ENCODE data around the gene ZNF200. TPM values are rescaled to one million over a fixed set of nuclear protein-coding genes. Genes with fewer than 3 reads are reported as not detected.

Gene ZNF200, protein sequence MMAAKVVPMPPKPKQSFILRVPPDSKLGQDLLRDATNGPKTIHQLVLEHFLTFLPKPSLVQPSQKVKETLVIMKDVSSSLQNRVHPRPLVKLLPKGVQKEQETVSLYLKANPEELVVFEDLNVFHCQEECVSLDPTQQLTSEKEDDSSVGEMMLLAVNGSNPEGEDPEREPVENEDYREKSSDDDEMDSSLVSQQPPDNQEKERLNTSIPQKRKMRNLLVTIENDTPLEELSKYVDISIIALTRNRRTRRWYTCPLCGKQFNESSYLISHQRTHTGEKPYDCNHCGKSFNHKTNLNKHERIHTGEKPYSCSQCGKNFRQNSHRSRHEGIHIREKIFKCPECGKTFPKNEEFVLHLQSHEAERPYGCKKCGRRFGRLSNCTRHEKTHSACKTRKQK
- total RNA-seq: 10 to 100 TPM in 1 of 2 donors, 1 to 10 TPM in 1; 9.8 to 14.9 TPM
- 10 to 100 TPM in 1 of 2 donors, 1 to 10 TPM in 1; 9.8 to 11.1 TPM for polyA plus RNA-seq (ENCODE audit: insufficient read length in 2 of 2)
- long read RNA-seq, donor 1, full-length matches to known transcripts: 6 of 6 reads
- long read RNA-seq, donor 1, partial matches to known transcripts: 0 of 6 reads
- long read RNA-seq, donor 1, other reads (novel, unspliced or antisense): 0 of 6 reads
- long read RNA-seq, donor 2, full-length matches to known transcripts: 4 of 4 reads
- long read RNA-seq, donor 2, partial matches to known transcripts: 0 of 4 reads
- long read RNA-seq, donor 2, other reads (novel, unspliced or antisense): 0 of 4 reads
- long read RNA-seq, donor 3, full-length matches to known transcripts: 4 of 4 reads
- long read RNA-seq, donor 3, partial matches to known transcripts: 0 of 4 reads
- long read RNA-seq, donor 3, other reads (novel, unspliced or antisense): 0 of 4 reads
- long read RNA-seq, donor 4, full-length matches to known transcripts: 12 of 12 reads
- long read RNA-seq, donor 4, partial matches to known transcripts: 0 of 12 reads
- long read RNA-seq, donor 4, other reads (novel, unspliced or antisense): 0 of 12 reads

DNA sequence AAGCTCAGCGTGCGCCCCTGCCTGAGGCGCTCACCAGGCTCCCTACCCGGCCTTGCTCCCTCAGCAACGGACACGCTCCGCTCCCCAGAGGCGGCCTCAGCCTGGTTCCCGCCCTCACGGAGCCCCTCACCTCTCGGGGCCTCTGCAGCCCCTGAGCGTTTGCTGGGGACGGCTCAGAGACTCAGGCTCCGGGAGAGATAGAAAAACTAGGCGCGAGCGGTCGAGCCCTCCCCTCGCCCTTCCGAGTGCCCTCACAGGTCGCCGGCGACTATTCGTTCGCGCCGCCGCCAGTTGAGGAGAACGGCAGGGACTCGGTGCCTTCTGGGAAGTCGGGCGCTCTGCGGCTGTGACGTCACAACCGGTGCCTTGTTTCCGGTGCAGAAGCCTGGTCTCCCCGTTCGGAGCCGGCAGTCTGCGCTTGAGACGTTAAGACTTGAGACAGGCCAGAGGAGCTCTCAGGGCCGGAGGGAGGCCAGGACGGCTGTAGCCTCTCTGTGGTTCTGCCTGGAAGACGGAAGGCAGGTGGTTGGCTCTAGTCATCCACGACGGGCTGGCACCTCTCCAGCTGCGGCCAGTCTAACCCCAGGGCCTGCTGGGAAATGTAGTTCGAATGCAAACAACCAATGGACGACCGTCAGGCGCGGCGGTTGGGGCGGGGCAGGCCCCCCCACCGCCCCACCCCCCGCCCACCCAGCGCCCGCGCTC is at the start of gene ZNF200:
TSS of gene ZNF200 (minus strand) at position 302 of the 705 bp plus-strand sequence. CDS start 1,403 bp downstream, outside the sequence.
- peak within 1 kb of the TSS; percentile 97 for H3K4me3 ChIP-seq (ENCODE audit: low read depth, low read length)
- peak within 1 kb of the TSS; percentile 98 for H3K27ac ChIP-seq (ENCODE audit: low read depth, low read length)
- peak; percentile 89 to 98 (median 92) for DNase-seq (ENCODE audit: low read depth in 4 of 6, low spot score in 6 of 6)
- WGBS (ENCODE audit: insufficient coverage): under 1% methylated on average over 47 of the region's 59 CpGs
- H3K9me3 ChIP-seq (ENCODE audit: control insufficient read depth, insufficient read depth, low read length): no peaks in the 10 kb centered on the region
- peaks cover 16% of the 10 kb centered on the region for H3K36me3 ChIP-seq (ENCODE audit: control insufficient read depth, insufficient read depth, low read length)
- H3K4me1 ChIP-seq (ENCODE audit: control insufficient read depth, insufficient read depth, low read length): peaks cover 16% of the 10 kb centered on the region
- H3K27me3 ChIP-seq (ENCODE audit: control insufficient read depth, insufficient read depth, low read length): no peaks in the 10 kb centered on the region

DNA sequence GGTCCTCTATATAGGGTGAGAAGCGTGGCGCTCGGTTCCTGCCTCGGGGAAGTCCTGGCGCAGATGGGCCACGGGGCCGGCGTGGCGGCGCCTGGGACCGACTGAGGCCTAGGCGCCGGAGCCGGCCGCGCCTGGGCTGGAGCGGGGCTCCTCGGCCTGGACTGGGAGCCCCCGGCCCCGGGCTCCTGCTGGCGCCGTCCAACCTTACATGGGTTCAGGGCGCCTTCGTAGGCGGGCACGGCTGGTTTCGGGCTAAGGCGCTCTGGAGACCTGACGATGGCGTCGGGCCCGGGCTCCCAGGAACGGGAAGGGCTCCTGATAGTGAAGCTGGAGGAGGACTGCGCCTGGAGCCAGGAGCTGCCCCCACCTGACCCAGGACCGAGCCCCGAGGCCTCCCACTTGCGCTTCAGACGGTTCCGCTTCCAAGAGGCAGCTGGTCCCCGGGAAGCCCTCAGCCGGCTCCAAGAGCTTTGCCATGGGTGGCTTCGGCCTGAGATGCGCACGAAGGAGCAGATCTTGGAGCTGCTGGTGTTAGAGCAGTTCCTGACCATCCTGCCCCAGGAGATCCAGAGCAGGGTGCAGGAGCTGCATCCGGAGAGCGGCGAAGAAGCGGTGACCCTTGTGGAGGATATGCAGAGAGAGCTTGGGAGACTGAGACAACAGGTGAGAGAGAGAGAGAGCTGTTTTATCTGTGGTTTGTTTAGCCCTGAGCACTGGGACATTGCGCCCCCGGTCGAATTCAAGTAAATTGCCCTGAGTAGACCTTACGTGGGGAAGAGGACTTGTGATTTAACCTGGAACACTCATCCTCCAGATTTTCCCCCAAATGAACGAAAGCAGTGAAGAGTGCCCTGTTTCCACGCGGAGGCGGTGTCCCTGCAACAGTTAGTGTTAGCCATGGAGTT is 48.8 kb upstream of the ZNF200 start:
- no peak for DNase-seq (ENCODE audit: low read depth in 4 of 6, low spot score in 6 of 6)

DNA sequence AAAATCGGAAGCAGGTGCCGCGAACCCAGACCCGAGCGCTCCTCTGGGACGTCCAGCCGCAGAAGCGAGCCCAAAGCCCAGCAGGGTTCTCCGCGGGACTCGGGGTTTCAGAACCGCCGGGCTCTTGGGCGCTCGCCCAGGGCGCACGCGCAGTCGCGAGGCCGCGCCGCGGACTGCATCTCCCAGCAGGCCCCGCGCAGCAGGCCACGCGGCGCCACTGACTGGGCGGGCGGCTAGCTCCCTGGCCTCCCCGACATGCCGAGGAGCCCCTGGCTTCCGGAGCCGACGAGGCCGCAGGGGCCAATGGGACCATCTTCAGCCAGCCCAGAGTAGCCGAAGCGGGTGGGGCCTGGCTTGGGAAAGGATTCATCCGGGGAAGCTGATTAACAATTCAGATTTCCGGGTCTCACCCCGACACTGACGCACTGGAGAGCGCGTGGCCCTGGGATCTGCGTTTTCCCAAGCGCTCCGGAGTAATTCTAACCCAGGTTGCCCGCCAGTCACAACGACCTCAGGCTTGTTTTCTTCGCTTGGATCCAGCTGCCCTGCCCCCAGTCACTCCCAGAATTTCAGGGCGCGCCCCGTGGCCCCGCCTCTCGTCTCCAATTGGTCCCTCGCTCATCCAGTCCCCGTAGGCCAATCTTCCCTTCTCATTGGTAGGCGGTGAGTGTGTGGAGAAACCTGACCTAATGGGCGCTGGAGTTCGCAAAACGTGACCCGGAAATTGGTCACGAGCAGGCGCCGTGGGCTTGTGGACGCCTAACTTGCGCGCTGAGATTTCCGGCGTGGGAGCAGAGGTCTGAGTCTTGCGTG is 48.0 kb upstream of the ZNF200 start, which contains the start of gene ZNF263:
TSS of gene ZNF263 (plus strand) at position 762 of the 813 bp plus-strand sequence. CDS start 328 bp downstream, outside the sequence.
- DNase-seq (ENCODE audit: low read depth in 4 of 6, low spot score in 6 of 6): peak; percentile 93 to 99 (median 95)
- no peaks in the 10 kb centered on the region for H3K27me3 ChIP-seq (ENCODE audit: control insufficient read depth, insufficient read depth, low read length)
- H3K4me3 ChIP-seq (ENCODE audit: low read depth, low read length): peak within 1 kb of the TSS; percentile 89
- peaks cover 9% of the 10 kb centered on the region for H3K36me3 ChIP-seq (ENCODE audit: control insufficient read depth, insufficient read depth, low read length)
- peak within 1 kb of the TSS; percentile 98 for H3K27ac ChIP-seq (ENCODE audit: low read depth, low read length)
- H3K9me3 ChIP-seq (ENCODE audit: control insufficient read depth, insufficient read depth, low read length): no peaks in the 10 kb centered on the region
- under 1% methylated on average over 72 of the region's 72 CpGs for WGBS (ENCODE audit: insufficient coverage)
- H3K4me1 ChIP-seq (ENCODE audit: control insufficient read depth, insufficient read depth, low read length): peaks cover 23% of the 10 kb centered on the region

More for the DNA sequence above, 48.8 kb upstream of the ZNF200 start:
- 6% methylated on average over 56 of the region's 56 CpGs for WGBS (ENCODE audit: insufficient coverage)
- Histone ChIP-seq H3K27me3 (ENCODE audit: control insufficient read depth, insufficient read depth, low read length) (no peaks in the 10 kb centered on the region), H3K9me3 (ENCODE audit: control insufficient read depth, insufficient read depth, low read length) (no peaks in the 10 kb centered on the region), H3K4me3 (ENCODE audit: low read depth, low read length) (peak overlapping the region; percentile 89), H3K4me1 (ENCODE audit: control insufficient read depth, insufficient read depth, low read length) (peaks cover 23% of the 10 kb centered on the region), H3K27ac (ENCODE audit: low read depth, low read length) (peak overlapping the region; percentile 98), H3K36me3 (ENCODE audit: control insufficient read depth, insufficient read depth, low read length) (peaks cover 15% of the 10 kb centered on the region)

DNA sequence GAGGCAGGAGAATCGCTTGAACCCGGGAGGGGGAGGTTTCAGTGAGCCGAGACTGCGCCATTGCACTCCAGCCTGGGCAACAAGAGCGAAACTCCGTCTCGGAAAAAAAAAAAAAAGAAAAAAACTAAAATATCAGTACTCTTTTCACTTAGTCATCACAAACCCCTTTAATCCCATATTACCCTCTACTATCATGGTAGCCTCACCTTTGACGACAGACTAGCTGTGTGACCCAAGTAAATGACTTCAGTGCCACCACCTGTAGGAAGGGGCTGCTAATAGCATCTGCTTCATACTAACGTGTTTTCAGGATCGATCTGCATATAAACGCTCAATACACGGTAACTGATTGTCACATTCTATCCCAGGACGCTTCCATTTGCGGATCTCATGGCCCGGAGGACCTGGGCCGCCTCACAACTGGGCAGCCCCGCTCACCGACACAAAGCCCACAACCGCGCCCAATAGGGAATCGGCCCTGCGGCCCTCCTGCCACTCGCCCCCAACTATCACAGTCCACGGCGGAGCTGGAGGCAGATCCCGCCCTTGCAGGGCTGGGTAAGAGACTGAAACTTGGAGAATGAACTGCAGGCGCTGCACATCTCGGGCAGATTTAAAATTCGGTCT is 47.3 kb upstream of the ZNF200 start:
- under 1% methylated on average over 17 of the region's 29 CpGs for WGBS (ENCODE audit: insufficient coverage)
- Histone ChIP-seq H3K4me1 (ENCODE audit: control insufficient read depth, insufficient read depth, low read length) (peaks cover 23% of the 10 kb centered on the region), H3K9me3 (ENCODE audit: control insufficient read depth, insufficient read depth, low read length) (no peaks in the 10 kb centered on the region), H3K4me3 (ENCODE audit: low read depth, low read length) (peak overlapping the region; percentile 89), H3K27ac (ENCODE audit: low read depth, low read length) (peak overlapping the region; percentile 98), H3K27me3 (ENCODE audit: control insufficient read depth, insufficient read depth, low read length) (peaks cover 4% of the 10 kb centered on the region), H3K36me3 (ENCODE audit: control insufficient read depth, insufficient read depth, low read length) (peaks cover 9% of the 10 kb centered on the region)
- DNase-seq (ENCODE audit: low read depth in 4 of 6, low spot score in 6 of 6): no peak

DNA sequence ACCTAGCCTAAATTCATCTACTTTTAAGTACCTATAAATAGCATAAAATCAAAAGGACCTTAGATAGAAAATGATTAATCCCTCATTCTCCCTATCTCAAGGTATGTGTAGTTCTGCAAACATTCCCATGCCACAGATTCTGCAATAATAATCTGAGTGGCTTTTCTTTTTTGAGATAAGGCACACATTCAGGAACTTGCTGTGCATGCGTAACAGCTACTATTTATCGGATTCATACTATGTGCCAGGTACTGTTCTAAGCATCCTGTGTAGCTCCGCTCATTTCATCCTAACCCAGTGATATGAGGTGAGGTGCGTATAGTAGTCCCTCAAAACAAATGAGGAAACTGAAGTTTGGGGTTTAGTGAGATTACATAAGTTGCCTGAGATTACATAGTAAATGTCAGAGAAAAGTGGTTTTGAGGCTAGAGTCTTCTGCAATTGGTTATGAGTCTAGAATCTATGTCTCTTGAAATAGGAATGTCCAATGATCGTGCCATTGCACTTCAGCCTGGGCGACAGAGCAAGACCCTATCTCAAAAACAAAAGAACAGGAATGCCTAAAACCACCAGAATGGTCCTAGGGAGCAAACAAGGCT is 46.4 kb upstream of the ZNF200 start:
- Histone ChIP-seq H3K4me3 (ENCODE audit: low read depth, low read length) (no peak overlapping the region), H3K9me3 (ENCODE audit: control insufficient read depth, insufficient read depth, low read length) (no peaks in the 10 kb centered on the region), H3K27ac (ENCODE audit: low read depth, low read length) (no peak overlapping the region), H3K36me3 (ENCODE audit: control insufficient read depth, insufficient read depth, low read length) (peaks cover 9% of the 10 kb centered on the region), H3K27me3 (ENCODE audit: control insufficient read depth, insufficient read depth, low read length) (peaks cover 10% of the 10 kb centered on the region), H3K4me1 (ENCODE audit: control insufficient read depth, insufficient read depth, low read length) (peaks cover 23% of the 10 kb centered on the region)
- no peak for DNase-seq (ENCODE audit: low read depth in 4 of 6, low spot score in 6 of 6)
- WGBS (ENCODE audit: insufficient coverage): 96% methylated on average over 4 of the region's 6 CpGs

DNA sequence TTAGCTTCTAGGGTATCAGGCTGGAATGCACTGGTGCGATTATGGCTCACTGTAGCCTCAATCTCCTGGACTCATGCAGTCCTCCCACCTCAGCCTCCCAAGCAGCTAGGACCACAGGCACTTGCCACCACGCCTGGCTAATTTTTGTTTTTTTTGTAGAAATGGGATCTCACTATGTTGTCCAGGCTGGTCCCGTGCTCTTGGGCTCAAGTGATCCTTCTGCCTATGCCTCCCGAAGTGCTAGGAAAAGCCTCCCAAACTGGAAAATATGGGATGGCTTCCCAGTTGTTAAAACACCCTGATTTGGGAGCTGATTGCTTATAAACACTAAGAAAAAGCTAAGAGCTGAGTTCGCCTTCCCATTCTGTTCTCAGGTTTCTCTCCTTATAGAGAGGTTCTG is 41.7 kb upstream of the ZNF200 start:
- Histone ChIP-seq H3K9me3 (ENCODE audit: control insufficient read depth, insufficient read depth, low read length) (no peaks in the 10 kb centered on the region), H3K27ac (ENCODE audit: low read depth, low read length) (no peak overlapping the region), H3K36me3 (ENCODE audit: control insufficient read depth, insufficient read depth, low read length) (no peaks in the 10 kb centered on the region), H3K4me1 (ENCODE audit: control insufficient read depth, insufficient read depth, low read length) (peaks cover 1% of the 10 kb centered on the region), H3K4me3 (ENCODE audit: low read depth, low read length) (no peak overlapping the region), H3K27me3 (ENCODE audit: control insufficient read depth, insufficient read depth, low read length) (peaks cover 10% of the 10 kb centered on the region)
- DNase-seq (ENCODE audit: low read depth in 4 of 6, low spot score in 6 of 6): no peak
- WGBS (ENCODE audit: insufficient coverage): 85% methylated on average over 2 of the region's 5 CpGs

DNA sequence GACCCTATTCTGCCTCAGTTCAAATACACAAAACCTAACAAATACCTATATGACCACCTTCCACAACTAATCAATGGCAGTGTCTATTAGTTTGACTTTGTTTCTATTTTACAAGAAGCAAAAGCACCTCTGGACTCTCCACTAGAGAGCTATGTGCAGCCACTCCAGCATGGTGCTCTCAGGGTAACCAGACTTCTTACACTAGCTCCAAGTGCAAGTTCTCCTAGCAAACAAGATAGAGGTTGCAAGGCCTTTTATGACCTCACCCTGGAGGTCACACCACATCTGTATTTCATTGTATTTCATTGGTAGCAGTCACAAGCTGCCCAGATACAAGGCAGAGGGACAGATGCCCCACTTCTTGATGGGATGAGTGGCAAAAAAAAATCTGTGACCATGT is 40.0 kb upstream of the ZNF200 start:
- peaks cover 10% of the 10 kb centered on the region for H3K27me3 ChIP-seq (ENCODE audit: control insufficient read depth, insufficient read depth, low read length)
- H3K4me3 ChIP-seq (ENCODE audit: low read depth, low read length): no peak overlapping the region
- no peak overlapping the region for H3K27ac ChIP-seq (ENCODE audit: low read depth, low read length)
- no peaks in the 10 kb centered on the region for H3K36me3 ChIP-seq (ENCODE audit: control insufficient read depth, insufficient read depth, low read length)
- DNase-seq (ENCODE audit: low read depth in 4 of 6, low spot score in 6 of 6): no peak
- no peaks in the 10 kb centered on the region for H3K9me3 ChIP-seq (ENCODE audit: control insufficient read depth, insufficient read depth, low read length)
- no peaks in the 10 kb centered on the region for H3K4me1 ChIP-seq (ENCODE audit: control insufficient read depth, insufficient read depth, low read length)

All from spinal cord (tissue), 10 donors.